WTC11 (cell line): ENCODE measurements around the gene YDJC. TPM values are rescaled to one million over a fixed set of nuclear protein-coding genes. Genes with fewer than 3 reads are reported as not detected.

Experiments used
- ATAC-seq: fragments of 200-7000 bp; cut with Tn5 transposase; 2 replicates; pipeline ENCODE4 v1.10.0; 2021; ENCODE audit warnings: mild to moderate bottlenecking, moderate library complexity
- CTCF ChIA-PET: fragments of 300-600 bp; sonication (Branson Sonifier 250); formaldehyde crosslinking; loops from one replicate; lab custom pipeline; 2021; ENCODE audit warnings: antibody characterized with exemption; lab: Charles Lee
- POLR2A ChIA-PET: fragments of 350-600 bp; sonication (Branson Sonifier 250); formaldehyde crosslinking; loops from one replicate; lab custom pipeline; 2021; ENCODE audit warnings: antibody characterized with exemption; lab: Charles Lee
- DNase-seq: peaks from one replicate; pipeline ENCODE4 v3.0.0; 2021; ENCODE audit warnings: low spot score
- H3K27ac Mint-ChIP-seq: 2 replicates; pipeline ENCODE4 v1.8.0; 2021; ENCODE audit warnings: mixed read lengths
- H3K27me3 Mint-ChIP-seq: 2 replicates; pipeline ENCODE4 v1.8.0; 2021; ENCODE audit warnings: low read depth, mild to moderate bottlenecking, moderate library complexity, mixed read lengths
- H3K36me3 Mint-ChIP-seq: 2 replicates; pipeline ENCODE4 v1.8.0; 2021; ENCODE audit warnings: mixed read lengths
- H3K4me1 Mint-ChIP-seq: 2 replicates; pipeline ENCODE4 v1.8.0; 2022; ENCODE audit warnings: mixed read lengths
- H3K4me3 Mint-ChIP-seq: 2 replicates; pipeline ENCODE4 v1.8.0; 2021; ENCODE audit warnings: mild to moderate bottlenecking, moderate library complexity, mixed read lengths
- H3K9me3 Mint-ChIP-seq: 2 replicates; pipeline ENCODE4 v1.8.0; 2021; ENCODE audit warnings: mixed read lengths
- AR ChIP-seq: fragments of 250-450 bp; sonication (Bioruptor Pico); IDR thresholded peaks from 2 replicates; pipeline ENCODE4 v1.9.0; 2021; ENCODE audit warnings: mild to moderate bottlenecking
- CREM ChIP-seq: sonication (generic); formaldehyde crosslinking; IDR thresholded peaks from 2 replicates; pipeline ENCODE4 v1.8.1; 2022; ENCODE audit warnings: mild to moderate bottlenecking, missing genetic modification reagents, moderate library complexity
- ELF4 ChIP-seq: sonication (generic); formaldehyde crosslinking; IDR thresholded peaks from 2 replicates; pipeline ENCODE4 v1.8.1; 2022; ENCODE audit warnings: low read depth, mild to moderate bottlenecking, moderate library complexity, missing genetic modification reagents
- FOXJ3 ChIP-seq: sonication (generic); formaldehyde crosslinking; IDR thresholded peaks from 2 replicates; pipeline ENCODE4 v1.9.0; 2021; ENCODE audit warnings: missing genetic modification reagents, mild to moderate bottlenecking, borderline replicate concordance
- FOXP1 ChIP-seq: sonication (generic); formaldehyde crosslinking; IDR thresholded peaks from 2 replicates; pipeline ENCODE4 v1.8.0; 2022; ENCODE audit warnings: missing genetic modification reagents, mild to moderate bottlenecking, moderate library complexity, borderline replicate concordance
- FOXP4 ChIP-seq: sonication (generic); formaldehyde crosslinking; IDR thresholded peaks from 2 replicates; pipeline ENCODE4 v1.8.0; 2022; ENCODE audit warnings: mild to moderate bottlenecking, missing genetic modification reagents
- IRF2 ChIP-seq: sonication (generic); formaldehyde crosslinking; IDR thresholded peaks from 2 replicates; pipeline ENCODE4 v1.8.0; 2022; ENCODE audit warnings: low read depth, missing genetic modification reagents, borderline replicate concordance
- NFE2L1 ChIP-seq: sonication (generic); formaldehyde crosslinking; IDR thresholded peaks from 2 replicates; pipeline ENCODE4 v1.8.1; 2023; ENCODE audit warnings: missing genetic modification reagents
- OVOL2 ChIP-seq: fragments of 250-450 bp; sonication (Bioruptor Pico); IDR thresholded peaks from 2 replicates; pipeline ENCODE4 v1.9.0; 2021; ENCODE audit warnings: mild to moderate bottlenecking, borderline replicate concordance
- PREB ChIP-seq: sonication (generic); formaldehyde crosslinking; IDR thresholded peaks from 2 replicates; pipeline ENCODE4 v1.8.1; 2022; ENCODE audit warnings: mild to moderate bottlenecking, missing genetic modification reagents, moderate library complexity, borderline replicate concordance
- SP1 ChIP-seq: sonication (generic); formaldehyde crosslinking; conservative IDR thresholded peaks from 2 replicates; pipeline ENCODE4 v1.8.1; 2022; ENCODE audit warnings: missing genetic modification reagents
- STAT6 ChIP-seq: sonication (generic); formaldehyde crosslinking; conservative IDR thresholded peaks from 2 replicates; pipeline ENCODE4 v1.8.1; 2023; ENCODE audit warnings: mild to moderate bottlenecking, low read depth, missing genetic modification reagents, moderate library complexity
- TEAD4 ChIP-seq: sonication (generic); formaldehyde crosslinking; IDR thresholded peaks from 2 replicates; pipeline ENCODE4 v1.8.0; 2022; ENCODE audit warnings: mild to moderate bottlenecking, missing genetic modification reagents
- USF1 ChIP-seq: sonication (generic); formaldehyde crosslinking; IDR thresholded peaks from 2 replicates; pipeline ENCODE4 v1.8.0; 2022; ENCODE audit warnings: mild to moderate bottlenecking, missing genetic modification reagents
- USF2 ChIP-seq: sonication (generic); formaldehyde crosslinking; IDR thresholded peaks from 2 replicates; pipeline ENCODE4 v1.8.1; 2023; ENCODE audit warnings: mild to moderate bottlenecking, missing genetic modification reagents, moderate library complexity
- ZNF219 ChIP-seq: sonication (generic); formaldehyde crosslinking; IDR thresholded peaks from 2 replicates; pipeline ENCODE4 v1.8.0; 2023; ENCODE audit warnings: missing genetic modification reagents, mild to moderate bottlenecking, borderline replicate concordance
- ZNF263 ChIP-seq: sonication (generic); formaldehyde crosslinking; IDR thresholded peaks from 2 replicates; pipeline ENCODE4 v1.8.1; 2022; ENCODE audit warnings: low read depth, mild to moderate bottlenecking, moderate library complexity, missing genetic modification reagents
- ZNF423 ChIP-seq: fragments of 250-450 bp; sonication (Bioruptor Pico); IDR thresholded peaks from 2 replicates; pipeline ENCODE4 v2.1.2; 2022; ENCODE audit warnings: mild to moderate bottlenecking, moderate library complexity
- total RNA-seq: library from RNA; stranded (reverse); gene quantifications from 3 replicates; pipeline ENCODE4 v1.2.3, GENCODE V29; 2021

The YDJC gene
- total RNA-seq, 1 experiment from 2014 or later = 39.8 TPM

- no peaks in the 10 kb centered on the region for H3K4me1 Mint-ChIP-seq
- CTCF ChIA-PET = interaction anchor here (1.5 to 13.4 kb wide), 2 partner anchors 8 to 9 kb away, joined by 3 to 273 read pairs; partner anchors contain the start of gene SDF2L1
- H3K9me3 Mint-ChIP-seq = no peaks in the 10 kb centered on the region; the same call in 1 of the 2 replicates
- no peak overlapping the region for H3K4me3 Mint-ChIP-seq
- peaks cover 15% of the 10 kb centered on the region for H3K27me3 Mint-ChIP-seq
- no peak for ATAC-seq
- POLR2A ChIA-PET = no interaction called here
- TF ChIP-seq ELF4 (no peak), FOXJ3 (CRISPR knock-in tag) (no peak), CREM (no peak), FOXP4 (CRISPR knock-in tag) (no peak), IRF2 (CRISPR knock-in tag) (no peak), OVOL2 (CRISPR knock-in tag) (no peak), NFE2L1 (CRISPR knock-in tag) (no peak), FOXP1 (no peak), PREB (CRISPR knock-in tag) (no peak), STAT6 (CRISPR knock-in tag) (no peak), USF1 (CRISPR knock-in tag) (no peak), ZNF423 (no peak), USF2 (CRISPR knock-in tag) (no peak), AR (CRISPR knock-in tag) (no peak), ZNF263 (CRISPR knock-in tag) (no peak)
- H3K36me3 Mint-ChIP-seq = no peaks in the 10 kb centered on the region
- no peak overlapping the region for H3K27ac Mint-ChIP-seq
- no peak for DNase-seq
Measured at GRCh38 chr22:21633481-21633880, 3.7 kb upstream of the YDJC start.

GRCh38 chr22:21632931-21633330 is 3.1 kb upstream of the YDJC start:
- ChIA-PET POLR2A (no interaction called here), CTCF (interaction anchor here (1.0 to 13.4 kb wide), 3 partner anchors 9 to 14 kb away, joined by 3 to 273 read pairs (median 4); partner anchors contain the start of gene SDF2L1)
- no peak overlapping the region for H3K4me3 Mint-ChIP-seq
- H3K4me1 Mint-ChIP-seq = peaks cover 5% of the 10 kb centered on the region
- no peak for ATAC-seq
- H3K27ac Mint-ChIP-seq = no peak overlapping the region
- TF ChIP-seq OVOL2 (CRISPR knock-in tag) (no peak), ZNF219 (CRISPR knock-in tag) (no peak), SP1 (CRISPR knock-in tag) (no peak), TEAD4 (CRISPR knock-in tag) (no peak)
- peaks cover 5% of the 10 kb centered on the region for H3K36me3 Mint-ChIP-seq
- DNase-seq = no peak
- H3K9me3 Mint-ChIP-seq = no peaks in the 10 kb centered on the region; the same call in 1 of the 2 replicates
- H3K27me3 Mint-ChIP-seq = peaks cover 15% of the 10 kb centered on the region
